ENCODE results near the gene PROZ. TPM values are rescaled to one million over a fixed set of nuclear protein-coding genes. Genes with fewer than 3 reads are reported as not detected.

PROZ gene
- polyA plus RNA-seq, 4 donors: 0.86 to 3.9 (median 2.4) TPM

- no peak for DNase-seq (ENCODE audit: low read depth in 4 of 4, low spot score in 2 of 4)
Measured at GRCh38 chr13:113196970-113197737, 38.7 kb downstream of the PROZ start.

- DNase-seq (ENCODE audit: low read depth in 4 of 4, low spot score in 2 of 4): no peak
Measured at GRCh38 chr13:113201815-113202214, 43.4 kb downstream of the PROZ start.

GRCh38 chr13:113202912-113203311 is 44.5 kb downstream of the PROZ start:
- DNase-seq (ENCODE audit: low read depth in 4 of 4, low spot score in 2 of 4): no peak

- no peak for DNase-seq (ENCODE audit: low read depth in 4 of 4, low spot score in 2 of 4)
Measured at GRCh38 chr13:113203507-113204377, 45.3 kb downstream of the PROZ start.

- DNase-seq (ENCODE audit: low read depth in 4 of 4, low spot score in 2 of 4): no peak
Measured at GRCh38 chr13:113204378-113204734, 45.9 kb downstream of the PROZ start.

GRCh38 chr13:113205428-113205931 is 47.0 kb downstream of the PROZ start:
- DNase-seq (ENCODE audit: low read depth in 4 of 4, low spot score in 2 of 4): no peak

GRCh38 chr13:113207460-113207859 is 49.0 kb downstream of the PROZ start:
- DNase-seq (ENCODE audit: low read depth in 4 of 4, low spot score in 2 of 4): no peak

- no peak for DNase-seq (ENCODE audit: low read depth in 4 of 4, low spot score in 2 of 4)
Measured at GRCh38 chr13:113207890-113208420, 49.5 kb downstream of the PROZ start.

GRCh38 chr13:113208421-113209335 is 50.2 kb downstream of the PROZ start, which contains the start of gene PCID2:
Gene PCID2 (minus strand): TSS chr13:113208669. CDS start chr13:113208634, 35 bp downstream.
- peak; percentile 78 to 86 (median 82) for DNase-seq (ENCODE audit: low read depth in 4 of 4, low spot score in 2 of 4)

GRCh38 chr13:113209336-113209758 is 50.9 kb downstream of the PROZ start, which contains the start of gene CUL4A:
Gene CUL4A (plus strand): TSS chr13:113209613. CDS start chr13:113209628, 15 bp downstream.
- DNase-seq (ENCODE audit: low read depth in 4 of 4, low spot score in 2 of 4): peak in 2 of 4 donors; percentile 42 to 52

- peak in 1 of 4 donors; percentile 10 for DNase-seq (ENCODE audit: low read depth in 4 of 4, low spot score in 2 of 4)
Measured at GRCh38 chr13:113209759-113210421, 51.4 kb downstream of the PROZ start.

GRCh38 chr13:113210833-113211232 is 52.4 kb downstream of the PROZ start:
- no peak for DNase-seq (ENCODE audit: low read depth in 4 of 4, low spot score in 2 of 4)

GRCh38 chr13:113211774-113212173 is 53.3 kb downstream of the PROZ start:
- DNase-seq (ENCODE audit: low read depth in 4 of 4, low spot score in 2 of 4): no peak

GRCh38 chr13:113216254-113217048 is 58.0 kb downstream of the PROZ start:
- no peak for DNase-seq (ENCODE audit: low read depth in 4 of 4, low spot score in 2 of 4)

- DNase-seq (ENCODE audit: low read depth in 4 of 4, low spot score in 2 of 4): no peak
Measured at GRCh38 chr13:113218586-113218985, 60.1 kb downstream of the PROZ start.

- DNase-seq (ENCODE audit: low read depth in 4 of 4, low spot score in 2 of 4): no peak
Measured at GRCh38 chr13:113219256-113219940, 61.0 kb downstream of the PROZ start.

GRCh38 chr13:113220141-113220598 is 61.7 kb downstream of the PROZ start:
- no peak for DNase-seq (ENCODE audit: low read depth in 4 of 4, low spot score in 2 of 4)

- no peak for DNase-seq (ENCODE audit: low read depth in 4 of 4, low spot score in 2 of 4)
Measured at GRCh38 chr13:113220877-113221276, 62.4 kb downstream of the PROZ start.
